HEK293 (cell line): Measurements from ENCODE around the gene SLC39A7.

Source experiments
- CTCF ChIA-PET: fragments of 350-600 bp; formaldehyde crosslinking; extraction: SDS; loops from one replicate; lab custom pipeline; 2021; ENCODE audit warnings: antibody characterized with exemption; lab: Yijun Ruan, JAX
- POLR2A ChIA-PET: fragments of 300-600 bp; formaldehyde crosslinking; extraction: SDS; loops from one replicate; lab custom pipeline; 2020; ENCODE audit warnings: antibody characterized with exemption, inconsistent platforms; lab: Yijun Ruan, JAX
- H3K27ac ChIP-seq: fragments of 200-500 bp; sonication (Bioruptor generic); 2 replicates; pipeline ENCODE4 v1.5.1; 2014; ENCODE audit warnings: low read depth, low read length, control low read depth, inconsistent platforms; ENCODE audit errors: extremely low read depth
- H3K36me3 ChIP-seq, 2 experiments: fragments of 200-500 bp in 1 of 2; sonication (Bioruptor generic) in 1 of 2; 1 replicate in 1 of 2; 2 replicates in 1 of 2; pipeline ENCODE4 v1.5.1; 2014 to 2017; ENCODE audit warnings: inconsistent platforms in 2 of 2, low read length in 2 of 2; ENCODE audit not compliant: control insufficient read depth in 2 of 2, insufficient read depth in 1 of 2
- H3K4me1 ChIP-seq: fragments of 200-500 bp; sonication (Bioruptor generic); 2 replicates; pipeline ENCODE4 v1.5.1; 2014; ENCODE audit warnings: mild to moderate bottlenecking, low read length, inconsistent platforms; ENCODE audit not compliant: control insufficient read depth, insufficient read depth
- H3K4me3 ChIP-seq: 2 replicates; pipeline ENCODE4 v1.5.1; 2011; ENCODE audit warnings: low read depth, mild to moderate bottlenecking, control low read depth, low read length, moderate library complexity
- H3K9me3 ChIP-seq: fragments of 200-500 bp; sonication (Bioruptor generic); 2 replicates; pipeline ENCODE4 v1.5.1; 2014; ENCODE audit warnings: low read depth, low read length, inconsistent platforms; ENCODE audit not compliant: control insufficient read depth, insufficient read depth
- GLIS1 ChIP-seq: fragments of 450-650 bp; formaldehyde crosslinking; IDR thresholded peaks from 2 replicates; pipeline ENCODE4 v1.5.1; 2016; ENCODE audit warnings: missing biosample characterization, missing genetic modification characterization
- IKZF3 ChIP-seq: fragments of 450-650 bp; IDR thresholded peaks from 2 replicates; pipeline ENCODE4 v1.5.0; 2018; ENCODE audit warnings: missing biosample characterization, mild to moderate bottlenecking, missing genetic modification characterization, moderate library complexity
- KLF1 ChIP-seq: fragments of 450-650 bp; formaldehyde crosslinking; IDR thresholded peaks from 2 replicates; pipeline ENCODE4 v1.5.1; 2016; ENCODE audit warnings: missing biosample characterization, missing genetic modification characterization
- OVOL3 ChIP-seq: fragments of 450-650 bp; formaldehyde crosslinking; IDR thresholded peaks from 2 replicates; pipeline ENCODE4 v1.5.1; 2016; ENCODE audit warnings: missing biosample characterization, missing genetic modification characterization
- PRDM1 ChIP-seq: fragments of 450-650 bp; formaldehyde crosslinking; IDR thresholded peaks from 2 replicates; pipeline ENCODE4; 2016; ENCODE audit warnings: missing biosample characterization, missing genetic modification characterization
- PRDM10 ChIP-seq: fragments of 450-650 bp; formaldehyde crosslinking; IDR thresholded peaks from 2 replicates; pipeline ENCODE4 v1.5.1; 2016; ENCODE audit warnings: missing biosample characterization, missing genetic modification characterization
- YY2 ChIP-seq: fragments of 450-650 bp; formaldehyde crosslinking; IDR thresholded peaks from 2 replicates; pipeline ENCODE4 v1.5.1; 2016; ENCODE audit warnings: missing biosample characterization, missing genetic modification characterization
- ZNF169 ChIP-seq: fragments of 450-650 bp; formaldehyde crosslinking; IDR thresholded peaks from 2 replicates; pipeline ENCODE4 v1.5.1; 2016; ENCODE audit warnings: missing biosample characterization, missing genetic modification characterization
- ZNF24 ChIP-seq: fragments of 450-650 bp; formaldehyde crosslinking; IDR thresholded peaks from 2 replicates; pipeline ENCODE4 v1.5.1; 2016; ENCODE audit warnings: missing biosample characterization, missing genetic modification characterization
- ZNF274 ChIP-seq, 2 experiments: fragments of 200-500 bp in 1 of 2; fragments of 450-650 bp in 1 of 2; sonication (Bioruptor generic) in 1 of 2; formaldehyde crosslinking in 1 of 2; IDR thresholded peaks; 2 replicates each; pipeline versions ENCODE4 v1.5.1 to v1.6.1; 2014 to 2016; ENCODE audit warnings: borderline replicate concordance in 1 of 2, inconsistent platforms in 1 of 2, low read length in 1 of 2, missing biosample characterization in 1 of 2, missing genetic modification characterization in 1 of 2
- ZNF341 ChIP-seq: fragments of 450-650 bp; formaldehyde crosslinking; IDR thresholded peaks from 2 replicates; pipeline ENCODE4; 2016; ENCODE audit warnings: low read depth, missing biosample characterization, missing genetic modification characterization
- ZNF354C ChIP-seq: fragments of 450-650 bp; formaldehyde crosslinking; IDR thresholded peaks from 2 replicates; pipeline ENCODE4 v1.5.1; 2016; ENCODE audit warnings: missing biosample characterization, missing genetic modification characterization, low read depth, borderline replicate concordance
- ZNF530 ChIP-seq: fragments of 450-650 bp; formaldehyde crosslinking; IDR thresholded peaks from 2 replicates; pipeline ENCODE4 v1.5.1; 2016; ENCODE audit warnings: low read depth, missing biosample characterization, missing genetic modification characterization
- ZNF660 ChIP-seq: fragments of 450-650 bp; IDR thresholded peaks from 2 replicates; pipeline ENCODE4 v1.5.1; 2018; ENCODE audit warnings: missing biosample characterization, mild to moderate bottlenecking, missing genetic modification characterization
- ZNF785 ChIP-seq: fragments of 450-650 bp; formaldehyde crosslinking; IDR thresholded peaks from 2 replicates; pipeline ENCODE4 v1.5.1; 2016; ENCODE audit warnings: missing biosample characterization, missing genetic modification characterization
- TF ChIP-seq, protein P1 (sequence below): fragments of 450-650 bp; formaldehyde crosslinking; IDR thresholded peaks from 2 replicates; pipeline ENCODE4 v1.5.1; 2016; ENCODE audit warnings: missing biosample characterization, missing genetic modification characterization
- TF ChIP-seq, protein P2 (sequence below): fragments of 450-650 bp; formaldehyde crosslinking; IDR thresholded peaks from 2 replicates; pipeline ENCODE4 v1.5.1; 2016; ENCODE audit warnings: missing biosample characterization, missing genetic modification characterization
- TF ChIP-seq, protein P3 (sequence below): fragments of 450-650 bp; formaldehyde crosslinking; IDR thresholded peaks from 2 replicates; pipeline ENCODE4 v1.5.1; 2017; ENCODE audit warnings: missing biosample characterization, missing genetic modification characterization
- TF ChIP-seq, protein P4 (sequence below): fragments of 450-650 bp; formaldehyde crosslinking; conservative IDR thresholded peaks from 2 replicates; pipeline ENCODE4 v1.5.1; 2016; ENCODE audit warnings: low read depth, missing biosample characterization, missing genetic modification characterization
- TF ChIP-seq, protein P5 (sequence below): fragments of 450-650 bp; IDR thresholded peaks from 2 replicates; pipeline ENCODE4 v1.5.1; 2018; ENCODE audit warnings: missing biosample characterization, missing genetic modification characterization

Gene SLC39A7

DNA sequence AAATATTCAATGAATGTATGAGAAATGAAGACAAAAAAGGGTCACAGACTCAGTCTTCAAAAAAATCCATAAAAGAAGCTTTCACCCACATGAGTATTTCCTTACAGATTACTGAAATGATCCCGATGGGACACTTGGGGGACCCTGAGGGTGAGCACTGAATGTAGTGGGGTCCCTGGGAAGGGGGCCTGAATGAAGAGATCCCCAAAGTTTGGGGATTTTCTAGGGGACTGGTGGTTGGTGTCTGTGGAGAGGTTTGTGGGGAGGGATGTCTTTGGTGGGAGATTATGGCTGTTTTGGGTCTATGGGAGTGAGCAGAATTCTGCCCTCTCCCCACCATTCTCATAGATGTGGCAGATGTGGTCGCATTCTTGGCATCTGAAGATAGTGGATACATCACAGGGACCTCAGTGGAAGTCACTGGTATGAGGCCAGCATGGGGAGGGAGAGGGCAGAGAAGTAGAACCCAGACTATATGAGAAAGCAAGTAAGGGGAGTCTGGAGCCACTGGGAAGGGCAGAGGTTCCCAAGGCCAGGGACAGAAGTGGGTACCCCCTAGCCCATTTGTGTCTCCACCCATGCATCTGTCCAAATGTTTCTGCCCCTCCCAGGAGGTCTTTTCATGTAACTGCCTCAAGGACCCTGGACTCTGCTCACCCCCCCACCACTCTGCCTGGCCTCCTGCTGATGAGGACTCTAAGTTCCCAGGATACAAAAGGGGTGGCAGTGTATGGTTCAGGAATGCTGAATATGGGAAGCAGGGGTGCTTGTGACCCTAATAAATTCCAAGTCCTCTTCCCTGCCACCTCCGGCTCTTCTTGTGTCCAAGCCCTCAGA, 5.6 kb downstream of the SLC39A7 start (continued):
- TF ChIP-seq PRDM10 (tag by site-specific recombination): peak; percentile 50; the same call in 1 of the 2 replicates
- TF ChIP-seq ZNF341: peak; percentile 31; the same call in 1 of the 2 replicates
- no peak for TF ChIP-seq OVOL3 (tag by site-specific recombination)

DNA sequence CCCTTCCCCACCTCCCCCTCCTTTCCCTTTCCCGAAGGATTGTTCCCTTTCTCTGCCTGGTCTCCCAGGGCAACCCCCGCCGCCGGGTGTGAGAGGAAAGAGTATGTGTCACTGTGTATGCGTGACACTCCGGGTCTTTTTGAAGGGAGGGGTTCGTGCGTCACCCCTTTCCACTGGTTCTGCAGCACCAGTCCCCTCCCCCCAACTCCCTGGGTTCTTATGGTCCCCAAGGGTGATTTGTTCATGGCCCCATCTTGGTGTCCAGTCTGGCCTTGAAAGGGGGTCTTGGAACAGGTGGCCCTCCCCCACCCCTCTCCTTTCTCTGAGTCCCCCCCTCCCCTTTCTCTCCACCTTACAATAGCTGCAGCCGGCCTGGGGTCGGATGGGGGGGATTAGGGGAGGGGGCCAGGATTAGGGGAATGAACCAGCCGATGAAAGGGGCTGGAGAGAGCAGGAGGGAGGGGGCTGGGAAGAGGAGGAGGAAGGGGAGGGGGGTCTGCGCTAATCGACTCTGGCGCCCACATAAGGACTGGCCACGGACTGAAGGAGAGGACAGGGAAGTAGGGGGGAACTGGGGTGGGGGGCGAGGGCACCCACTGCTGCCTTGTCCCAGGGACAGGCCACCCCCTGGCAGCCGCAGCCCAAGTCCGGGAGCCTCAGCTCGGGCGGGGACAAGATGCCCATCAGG, 6.3 kb downstream of the SLC39A7 start:
- POLR2A ChIA-PET: interaction anchor here (0.6 to 2.8 kb wide), 5 partner anchors 9 to 235 kb away, joined by 3 to 23 read pairs (median 5); partner anchors contain the start of genes RPS18 and VPS52
- Histone ChIP-seq H3K4me1 (peaks cover 15% of the 10 kb centered on the region), H3K4me3 (peak overlapping the region; percentile 88), H3K9me3 (no peaks in the 10 kb centered on the region), H3K27ac (peak overlapping the region; percentile 95; the same call in 1 of the 2 replicates), H3K36me3 (peaks cover 10 to 44% of the 10 kb centered on the region in 2 experiments)
- CTCF ChIA-PET: interaction anchor here (0.6 kb wide), 1 partner anchor 9 kb away, joined by 3 read pairs; no protein-coding TSS in a partner anchor
- TF ChIP-seq, protein P1, sequence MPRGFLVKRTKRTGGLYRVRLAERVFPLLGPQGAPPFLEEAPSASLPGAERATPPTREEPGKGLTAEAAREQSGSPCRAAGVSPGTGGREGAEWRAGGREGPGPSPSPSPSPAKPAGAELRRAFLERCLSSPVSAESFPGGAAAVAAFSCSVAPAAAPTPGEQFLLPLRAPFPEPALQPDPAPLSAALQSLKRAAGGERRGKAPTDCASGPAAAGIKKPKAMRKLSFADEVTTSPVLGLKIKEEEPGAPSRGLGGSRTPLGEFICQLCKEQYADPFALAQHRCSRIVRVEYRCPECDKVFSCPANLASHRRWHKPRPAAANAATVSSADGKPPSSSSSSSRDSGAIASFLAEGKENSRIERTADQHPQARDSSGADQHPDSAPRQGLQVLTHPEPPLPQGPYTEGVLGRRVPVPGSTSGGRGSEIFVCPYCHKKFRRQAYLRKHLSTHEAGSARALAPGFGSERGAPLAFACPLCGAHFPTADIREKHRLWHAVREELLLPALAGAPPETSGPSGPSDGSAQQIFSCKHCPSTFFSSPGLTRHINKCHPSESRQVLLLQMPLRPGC: 0 out of 2 replicates have a peak, but pooled peaks have one; percentile 16
- TF ChIP-seq ZNF169 (tag by site-specific recombination): no peak
- TF ChIP-seq, protein P2, sequence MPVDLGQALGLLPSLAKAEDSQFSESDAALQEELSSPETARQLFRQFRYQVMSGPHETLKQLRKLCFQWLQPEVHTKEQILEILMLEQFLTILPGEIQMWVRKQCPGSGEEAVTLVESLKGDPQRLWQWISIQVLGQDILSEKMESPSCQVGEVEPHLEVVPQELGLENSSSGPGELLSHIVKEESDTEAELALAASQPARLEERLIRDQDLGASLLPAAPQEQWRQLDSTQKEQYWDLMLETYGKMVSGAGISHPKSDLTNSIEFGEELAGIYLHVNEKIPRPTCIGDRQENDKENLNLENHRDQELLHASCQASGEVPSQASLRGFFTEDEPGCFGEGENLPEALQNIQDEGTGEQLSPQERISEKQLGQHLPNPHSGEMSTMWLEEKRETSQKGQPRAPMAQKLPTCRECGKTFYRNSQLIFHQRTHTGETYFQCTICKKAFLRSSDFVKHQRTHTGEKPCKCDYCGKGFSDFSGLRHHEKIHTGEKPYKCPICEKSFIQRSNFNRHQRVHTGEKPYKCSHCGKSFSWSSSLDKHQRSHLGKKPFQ (tag by site-specific recombination): no peak
- TF ChIP-seq, protein P3, sequence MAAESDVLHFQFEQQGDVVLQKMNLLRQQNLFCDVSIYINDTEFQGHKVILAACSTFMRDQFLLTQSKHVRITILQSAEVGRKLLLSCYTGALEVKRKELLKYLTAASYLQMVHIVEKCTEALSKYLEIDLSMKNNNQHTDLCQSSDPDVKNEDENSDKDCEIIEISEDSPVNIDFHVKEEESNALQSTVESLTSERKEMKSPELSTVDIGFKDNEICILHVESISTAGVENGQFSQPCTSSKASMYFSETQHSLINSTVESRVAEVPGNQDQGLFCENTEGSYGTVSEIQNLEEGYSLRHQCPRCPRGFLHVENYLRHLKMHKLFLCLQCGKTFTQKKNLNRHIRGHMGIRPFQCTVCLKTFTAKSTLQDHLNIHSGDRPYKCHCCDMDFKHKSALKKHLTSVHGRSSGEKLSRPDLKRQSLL (tag by site-specific recombination): no peak
- no peak for TF ChIP-seq ZNF785 (tag by site-specific recombination)
- 0 out of 2 replicates have a peak, but pooled peaks have one; percentile 6 for TF ChIP-seq KLF1 (tag by site-specific recombination)
- no peak for TF ChIP-seq ZNF660 (tag by site-specific recombination)
- TF ChIP-seq GLIS1 (tag by site-specific recombination): no peak
- TF ChIP-seq ZNF354C (tag by site-specific recombination): no peak
- peak; percentile 97 for TF ChIP-seq IKZF3 (tag by site-specific recombination)
- TF ChIP-seq PRDM1 (tag by site-specific recombination): peak; percentile 62; the same call in 1 of the 2 replicates
- TF ChIP-seq, protein P4, sequence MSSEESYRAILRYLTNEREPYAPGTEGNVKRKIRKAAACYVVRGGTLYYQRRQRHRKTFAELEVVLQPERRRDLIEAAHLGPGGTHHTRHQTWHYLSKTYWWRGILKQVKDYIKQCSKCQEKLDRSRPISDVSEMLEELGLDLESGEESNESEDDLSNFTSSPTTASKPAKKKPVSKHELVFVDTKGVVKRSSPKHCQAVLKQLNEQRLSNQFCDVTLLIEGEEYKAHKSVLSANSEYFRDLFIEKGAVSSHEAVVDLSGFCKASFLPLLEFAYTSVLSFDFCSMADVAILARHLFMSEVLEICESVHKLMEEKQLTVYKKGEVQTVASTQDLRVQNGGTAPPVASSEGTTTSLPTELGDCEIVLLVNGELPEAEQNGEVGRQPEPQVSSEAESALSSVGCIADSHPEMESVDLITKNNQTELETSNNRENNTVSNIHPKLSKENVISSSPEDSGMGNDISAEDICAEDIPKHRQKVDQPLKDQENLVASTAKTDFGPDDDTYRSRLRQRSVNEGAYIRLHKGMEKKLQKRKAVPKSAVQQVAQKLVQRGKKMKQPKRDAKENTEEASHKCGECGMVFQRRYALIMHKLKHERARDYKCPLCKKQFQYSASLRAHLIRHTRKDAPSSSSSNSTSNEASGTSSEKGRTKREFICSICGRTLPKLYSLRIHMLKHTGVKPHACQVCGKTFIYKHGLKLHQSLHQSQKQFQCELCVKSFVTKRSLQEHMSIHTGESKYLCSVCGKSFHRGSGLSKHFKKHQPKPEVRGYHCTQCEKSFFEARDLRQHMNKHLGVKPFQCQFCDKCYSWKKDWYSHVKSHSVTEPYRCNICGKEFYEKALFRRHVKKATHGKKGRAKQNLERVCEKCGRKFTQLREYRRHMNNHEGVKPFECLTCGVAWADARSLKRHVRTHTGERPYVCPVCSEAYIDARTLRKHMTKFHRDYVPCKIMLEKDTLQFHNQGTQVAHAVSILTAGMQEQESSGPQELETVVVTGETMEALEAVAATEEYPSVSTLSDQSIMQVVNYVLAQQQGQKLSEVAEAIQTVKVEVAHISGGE (tag by site-specific recombination): no peak
- TF ChIP-seq ZNF530: no peak
- TF ChIP-seq, protein P5, sequence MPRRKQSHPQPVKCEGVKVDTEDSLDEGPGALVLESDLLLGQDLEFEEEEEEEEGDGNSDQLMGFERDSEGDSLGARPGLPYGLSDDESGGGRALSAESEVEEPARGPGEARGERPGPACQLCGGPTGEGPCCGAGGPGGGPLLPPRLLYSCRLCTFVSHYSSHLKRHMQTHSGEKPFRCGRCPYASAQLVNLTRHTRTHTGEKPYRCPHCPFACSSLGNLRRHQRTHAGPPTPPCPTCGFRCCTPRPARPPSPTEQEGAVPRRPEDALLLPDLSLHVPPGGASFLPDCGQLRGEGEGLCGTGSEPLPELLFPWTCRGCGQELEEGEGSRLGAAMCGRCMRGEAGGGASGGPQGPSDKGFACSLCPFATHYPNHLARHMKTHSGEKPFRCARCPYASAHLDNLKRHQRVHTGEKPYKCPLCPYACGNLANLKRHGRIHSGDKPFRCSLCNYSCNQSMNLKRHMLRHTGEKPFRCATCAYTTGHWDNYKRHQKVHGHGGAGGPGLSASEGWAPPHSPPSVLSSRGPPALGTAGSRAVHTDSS (tag by site-specific recombination): no peak
- no peak for TF ChIP-seq ZNF274 (IDR thresholded peaks at IDR 0.05; ENCODE audit: low read length)
- TF ChIP-seq ZNF274 (tag by site-specific recombination; IDR thresholded peaks at IDR 0.05; ENCODE audit: borderline replicate concordance): no peak
- TF ChIP-seq ZNF24 (tag by site-specific recombination): no peak
- TF ChIP-seq YY2 (tag by site-specific recombination): no peak
